RWPE1 (cell line): ENCODE measurements around the gene PBX3.

ENCODE experiments used
- CTCF ChIA-PET: fragments of 350-600 bp; sonication (Branson Sonifier 250); formaldehyde crosslinking; extraction: SDS; loops from one replicate; lab custom pipeline; 2021; lab: Yijun Ruan, JAX
- POLR2A ChIA-PET: fragments of 400-600 bp; formaldehyde crosslinking; extraction: SDS; loops from one replicate; lab custom pipeline; 2020; ENCODE audit warnings: antibody characterized with exemption; ENCODE audit not compliant: low non-redundant PET; lab: Yijun Ruan, JAX
- DNase-seq: peaks from one replicate; pipeline ENCODE4 v3.0.0; 2012; ENCODE audit warnings: low spot score
- H3K27ac ChIP-seq: fragments of 450-650 bp; 2 replicates; pipeline ENCODE4 v1.5.1; 2017
- CTCF ChIP-seq: fragments of 450-650 bp; conservative IDR thresholded peaks from 2 replicates; pipeline ENCODE4 v1.5.1; 2017; ENCODE audit warnings: low read depth, mild to moderate bottlenecking

PBX3 gene

GRCh38 chr9:125988479-125989050 lies 241.4 kb downstream of the PBX3 start:
- H3K27ac ChIP-seq: no peak overlapping the region
- TF ChIP-seq CTCF: no peak
- POLR2A ChIA-PET: no interaction called here
- CTCF ChIA-PET: no interaction called here
- DNase-seq: no peak

GRCh38 chr9:125989090-125989501 lies 241.9 kb downstream of the PBX3 start:
- POLR2A ChIA-PET: no interaction called here
- no peak overlapping the region for H3K27ac ChIP-seq
- DNase-seq: no peak
- CTCF ChIA-PET: no interaction called here
- TF ChIP-seq CTCF: no peak

DNA sequence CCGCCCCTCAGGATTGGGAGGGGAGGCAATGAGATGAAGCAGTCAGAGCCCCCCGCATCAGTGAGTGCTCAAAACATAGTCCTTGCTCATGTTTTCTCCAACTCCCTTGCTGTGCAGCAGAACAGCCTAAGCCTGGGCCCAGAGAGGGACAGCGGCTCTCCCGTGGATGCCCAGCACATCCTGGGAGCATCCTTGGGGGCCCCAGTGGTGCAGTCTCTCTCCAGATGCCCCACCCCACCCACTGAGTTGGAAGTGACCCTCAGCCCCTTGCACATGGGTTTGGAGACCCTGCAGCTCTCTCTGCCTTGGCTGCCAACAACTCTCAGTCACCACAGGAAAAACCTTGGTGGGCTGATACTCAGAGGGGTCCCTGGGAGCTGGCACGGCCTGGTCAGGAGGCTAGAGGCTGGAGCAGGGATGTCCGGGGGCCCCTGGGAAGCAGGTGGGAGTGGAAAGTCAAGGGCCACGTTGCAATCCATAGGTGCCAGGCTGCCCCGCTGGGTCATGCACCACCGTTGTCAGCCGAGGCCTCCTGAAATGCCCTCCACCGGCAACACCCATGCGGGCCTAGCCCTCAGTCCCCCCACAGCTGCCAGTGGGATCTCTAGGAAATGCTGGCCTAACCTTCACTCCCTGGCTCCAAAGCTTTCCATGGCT lies 242.5 kb downstream of the PBX3 start:
- no peak for TF ChIP-seq CTCF
- ChIA-PET CTCF (no interaction called here), POLR2A (no interaction called here)
- no peak for DNase-seq
- H3K27ac ChIP-seq: no peak overlapping the region

GRCh38 chr9:125990186-125990792 lies 243.1 kb downstream of the PBX3 start:
- H3K27ac ChIP-seq: no peak overlapping the region
- POLR2A ChIA-PET: no interaction called here
- CTCF ChIA-PET: no interaction called here
- no peak for DNase-seq
- TF ChIP-seq CTCF: no peak

DNA sequence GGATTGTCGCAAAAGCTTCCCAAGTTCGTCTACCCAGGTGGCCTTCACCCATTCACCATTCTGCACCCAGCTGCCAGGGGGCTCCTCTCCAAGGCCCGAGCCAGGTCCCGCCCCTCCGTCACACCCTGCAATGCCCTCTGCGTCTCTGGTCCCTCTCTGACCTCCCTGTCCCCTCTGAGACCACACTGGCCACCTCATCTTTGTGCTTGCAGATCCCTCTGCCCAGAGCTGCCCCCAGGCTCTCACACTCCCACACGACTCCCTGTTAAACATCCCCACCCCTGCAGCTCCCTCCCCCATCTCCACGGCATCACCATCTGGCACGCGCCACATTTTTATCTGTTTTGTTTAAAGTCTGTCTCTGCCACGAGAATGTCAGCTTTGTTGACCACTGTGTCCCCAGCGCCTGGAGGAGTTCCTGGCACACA lies 243.6 kb downstream of the PBX3 start:
- no peak overlapping the region for H3K27ac ChIP-seq
- no peak for TF ChIP-seq CTCF
- ChIA-PET CTCF (no interaction called here), POLR2A (no interaction called here)
- DNase-seq: no peak

GRCh38 chr9:125991886-125992529 lies 244.8 kb downstream of the PBX3 start:
- ChIA-PET POLR2A (no interaction called here), CTCF (interaction anchor here (0.6 kb wide), 1 partner anchor 79 kb away, joined by 4 read pairs; no protein-coding TSS in a partner anchor)
- no peak for DNase-seq
- no peak overlapping the region for H3K27ac ChIP-seq
- no peak for TF ChIP-seq CTCF
